Measurements from ENCODE around the gene TTLL11. TPM values are rescaled to one million over a fixed set of nuclear protein-coding genes. Genes with fewer than 3 reads are reported as not detected.
A peak's percentile ranks its signal among the peaks of the same experiment; 100 is the strongest.
"Not testable (repeated sequence)": the region's sequence is repeated elsewhere in the genome, so short reads cannot be mapped to it uniquely, and the experiment has no call there.

TTLL11 gene
- polyA plus RNA-seq, 1 of the 3 experiments (the other 2 are of a cell fraction): 6.8 TPM

DNA sequence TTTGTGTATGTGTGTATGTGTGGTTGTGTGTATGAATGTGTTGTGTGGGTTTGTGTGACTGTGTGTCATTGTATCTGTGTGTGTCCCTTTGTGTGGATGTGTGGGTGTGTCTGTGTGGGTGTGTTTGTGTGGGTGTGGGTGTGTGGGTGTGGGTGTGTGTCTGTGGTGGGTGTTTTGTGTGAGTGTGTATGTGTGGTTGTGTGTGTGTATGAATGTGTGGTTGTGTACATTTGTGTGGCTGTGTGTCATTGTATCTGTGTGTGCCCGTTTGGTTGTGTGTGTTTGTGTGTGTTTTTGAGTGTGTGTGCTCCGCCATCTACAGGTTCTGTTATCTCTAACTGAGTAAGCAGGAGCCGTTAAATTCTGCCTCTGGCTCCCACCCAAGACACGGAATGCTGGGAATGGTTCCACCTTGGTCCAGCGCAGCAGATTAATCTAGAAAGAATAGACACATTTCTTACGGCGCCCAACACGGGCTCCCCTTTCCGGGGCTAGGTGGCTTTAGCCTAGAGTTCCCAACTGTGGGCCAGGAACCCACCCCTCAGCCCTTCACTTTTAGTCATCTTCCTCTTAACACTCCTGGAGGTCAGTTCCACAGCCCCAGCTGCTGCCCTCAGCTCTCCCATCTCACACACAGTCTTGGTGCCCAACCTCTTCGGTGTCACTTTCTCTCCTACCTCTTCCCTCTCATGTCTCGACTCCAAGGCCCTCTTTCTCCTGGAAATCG lies 197.1 kb downstream of the TTLL11 start:
- Histone ChIP-seq H4K20me1 (ENCODE audit: insufficient read depth) (no peaks in the 10 kb centered on the region), H3K9ac (no peak overlapping the region), H3F3A (replicated peaks; ENCODE audit: insufficient read depth) (peaks cover 11% of the 10 kb centered on the region), H3K27ac (ENCODE audit: low read depth in 2 of 2, low read length in 1 of 2) (peak overlapping the region in 1 of 2 experiments; percentile 47; a peak in 1 of 4 replicates), H3K9me2 (no peaks in the 10 kb centered on the region), H3K27me3 (ENCODE audit: insufficient read depth) (no peaks in the 10 kb centered on the region), H3K79me2 (ENCODE audit: insufficient read depth) (no peaks in the 10 kb centered on the region; the same call in 1 of the 2 replicates), H3K36me3 (replicated peaks in 1 of 2; ENCODE audit: control insufficient read depth in 1 of 2, insufficient read depth in 2 of 2, low read length in 1 of 2) (peaks cover 0 to 9% of the 10 kb centered on the region in 2 experiments), H3K4me2 (no peak overlapping the region), H3K9me3 (peaks cover 9% of the 10 kb centered on the region), H3K4me3 (ENCODE audit: low read depth in 2 of 2, low read length in 1 of 2) (no peak overlapping the region), H3K4me1 (ENCODE audit: control insufficient read depth in 1 of 2, insufficient read depth in 2 of 2, low read depth in 1 of 2, low read length in 1 of 2) (peaks cover 0 to 5% of the 10 kb centered on the region in 2 experiments; a peak in 2 of 4 replicates), H2AFZ (ENCODE audit: low read depth) (no peak overlapping the region)
- TF ChIP-seq SMC3 (IDR thresholded peaks at IDR 0.05; ENCODE audit: low read depth, low read length) (no peak), RXRA (IDR thresholded peaks at IDR 0.05; ENCODE audit: borderline replicate concordance, low read depth) (no peak), RAD21 (IDR thresholded peaks at IDR 0.05; ENCODE audit: low read length) (0 out of 2 replicates have a peak, but pooled peaks have one; percentile 7), NFIC (IDR thresholded peaks at IDR 0.05; ENCODE audit: borderline replicate concordance) (peak; percentile 41)
- POLR2A ChIA-PET: no interaction called here
- DNase-seq: no peak
- CTCF ChIA-PET: no interaction called here
- 71% methylated on average over 12 of the region's 12 CpGs for WGBS (ENCODE audit: low lambda C conversion rate)

DNA sequence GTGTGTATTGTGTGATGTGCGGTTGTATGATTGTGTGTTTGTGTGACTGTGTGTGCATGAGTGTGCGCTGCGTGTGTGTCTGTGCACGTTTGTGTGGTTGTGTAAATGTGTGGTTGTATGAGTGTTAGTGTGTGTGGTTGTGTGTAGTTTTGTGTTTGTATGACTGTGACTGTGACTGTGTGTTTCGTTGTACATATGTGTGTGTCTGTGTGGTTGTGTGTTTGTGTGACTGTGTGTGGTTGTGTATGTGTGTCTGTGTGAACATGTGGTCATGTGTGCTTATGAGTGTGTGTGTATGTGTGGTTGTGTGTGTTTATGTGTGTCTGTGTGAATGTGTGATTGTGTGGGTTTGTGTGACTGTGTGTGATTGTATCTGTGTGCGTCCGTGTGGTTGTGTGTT lies 197.8 kb downstream of the TTLL11 start:
- DNase-seq: no peak
- TF ChIP-seq MXI1 (IDR thresholded peaks at IDR 0.05; ENCODE audit: low read depth, low read length): no peak
- TF ChIP-seq, protein P1, sequence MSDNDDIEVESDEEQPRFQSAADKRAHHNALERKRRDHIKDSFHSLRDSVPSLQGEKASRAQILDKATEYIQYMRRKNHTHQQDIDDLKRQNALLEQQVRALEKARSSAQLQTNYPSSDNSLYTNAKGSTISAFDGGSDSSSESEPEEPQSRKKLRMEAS (IDR thresholded peaks at IDR 0.05; ENCODE audit: low read depth): no peak
- ChIA-PET POLR2A (no interaction called here), CTCF (no interaction called here)
- H4K20me1 ChIP-seq (ENCODE audit: insufficient read depth): no peaks in the 10 kb centered on the region
- H2AFZ ChIP-seq (ENCODE audit: low read depth): no peak overlapping the region
- H3K9me2 ChIP-seq: no peaks in the 10 kb centered on the region
- H3K9me3 ChIP-seq: peaks cover 5% of the 10 kb centered on the region; the same call in 1 of the 2 replicates
- H3K27ac ChIP-seq (ENCODE audit: low read depth in 2 of 2, low read length in 1 of 2): no peak overlapping the region
- H3K36me3 ChIP-seq (replicated peaks in 1 of 2; ENCODE audit: control insufficient read depth in 1 of 2, insufficient read depth in 2 of 2, low read length in 1 of 2): peaks cover 0 to 5% of the 10 kb centered on the region in 2 experiments
- peaks cover 0 to 10% of the 10 kb centered on the region in 2 experiments; a peak in 2 of 4 replicates for H3K4me1 ChIP-seq (ENCODE audit: control insufficient read depth in 1 of 2, insufficient read depth in 2 of 2, low read depth in 1 of 2, low read length in 1 of 2)
- no peak overlapping the region for H3K4me2 ChIP-seq
- no peaks in the 10 kb centered on the region; the same call in 1 of the 2 replicates for H3K79me2 ChIP-seq (ENCODE audit: insufficient read depth)
- H3K4me3 ChIP-seq (ENCODE audit: low read depth in 2 of 2, low read length in 1 of 2): no peak overlapping the region
- H3K27me3 ChIP-seq (ENCODE audit: insufficient read depth): no peaks in the 10 kb centered on the region
- WGBS (ENCODE audit: low lambda C conversion rate): 67% methylated on average over 7 of the region's 7 CpGs
- no peak overlapping the region for H3K9ac ChIP-seq
- peaks cover 11% of the 10 kb centered on the region for H3F3A ChIP-seq (replicated peaks; ENCODE audit: insufficient read depth)

DNA sequence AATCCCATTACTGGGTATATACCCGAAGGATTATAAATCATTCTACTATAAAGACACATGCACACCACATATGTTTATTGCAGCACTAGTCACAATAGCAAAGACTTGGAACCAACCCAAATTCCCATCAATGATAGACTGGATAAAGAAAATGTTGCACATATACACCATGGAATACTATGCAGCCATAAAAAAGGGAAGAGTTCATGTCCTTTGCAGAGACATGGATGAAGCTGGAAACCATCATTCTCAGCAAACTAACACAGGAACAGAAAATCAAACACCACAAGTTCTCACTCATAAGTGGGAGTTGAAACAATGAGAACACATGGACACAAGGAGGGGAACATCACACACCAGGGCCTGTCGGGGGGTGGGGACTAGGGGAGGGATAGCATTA lies 198.7 kb downstream of the TTLL11 start:
- H3F3A ChIP-seq (replicated peaks; ENCODE audit: insufficient read depth): peaks cover 12% of the 10 kb centered on the region
- H3K9ac ChIP-seq; POLR2A ChIA-PET; H3K36me3 ChIP-seq (replicated peaks in 1 of 2; ENCODE audit: control insufficient read depth in 1 of 2, insufficient read depth in 2 of 2, low read length in 1 of 2); CTCF ChIA-PET; H3K9me3 ChIP-seq; H3K79me2 ChIP-seq (ENCODE audit: insufficient read depth); H3K27ac ChIP-seq (ENCODE audit: low read depth in 2 of 2, low read length in 1 of 2); H3K9me2 ChIP-seq; H3K4me2 ChIP-seq; H4K20me1 ChIP-seq (ENCODE audit: insufficient read depth); H3K27me3 ChIP-seq (ENCODE audit: insufficient read depth); H2AFZ ChIP-seq (ENCODE audit: low read depth); H3K4me3 ChIP-seq (ENCODE audit: low read depth in 2 of 2, low read length in 1 of 2); DNase-seq: not testable (repeated sequence)
- WGBS (ENCODE audit: low lambda C conversion rate): 56% methylated on average over 2 of the region's 2 CpGs
- H3K4me1 ChIP-seq (ENCODE audit: control insufficient read depth in 1 of 2, insufficient read depth in 2 of 2, low read depth in 1 of 2, low read length in 1 of 2): peaks cover 0 to 15% of the 10 kb centered on the region in 2 experiments; a peak in 2 of 4 replicates

Measured in SK-N-SH (cell line).